Measurements from ENCODE around the gene BMPR1A.

Gene BMPR1A

DNA sequence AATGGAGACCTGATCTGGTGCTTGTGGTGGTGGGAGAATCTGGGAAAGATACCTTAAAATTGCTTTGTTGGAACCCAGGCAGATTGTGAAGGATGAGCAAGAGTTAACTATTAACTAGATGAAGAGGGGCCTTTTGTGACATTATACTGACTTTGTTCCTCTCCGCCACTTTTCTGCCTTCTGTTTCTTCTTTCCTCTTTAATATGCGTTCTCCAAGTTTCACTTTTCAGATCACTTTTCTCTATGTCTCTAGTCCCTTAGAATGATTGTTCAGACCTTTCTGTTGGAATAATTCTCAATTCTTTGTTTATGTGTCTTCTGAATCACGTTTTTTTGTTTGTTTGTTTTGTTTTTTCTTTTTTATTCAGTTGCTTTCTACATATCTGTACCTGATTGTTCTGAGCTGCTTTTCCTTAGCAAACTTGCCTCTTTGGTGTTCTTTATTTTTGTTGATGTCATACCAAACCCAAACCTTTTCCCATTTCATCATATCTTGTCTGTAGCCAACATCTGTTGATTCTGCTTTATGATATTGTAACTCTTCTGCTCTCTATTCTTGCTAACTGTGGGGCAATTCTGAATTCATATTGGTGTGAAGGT, 2.8 kb downstream of the BMPR1A start:
- no peak for DNase-seq (ENCODE audit: extremely low read depth in 1 of 2, low read depth in 1 of 2)

DNA sequence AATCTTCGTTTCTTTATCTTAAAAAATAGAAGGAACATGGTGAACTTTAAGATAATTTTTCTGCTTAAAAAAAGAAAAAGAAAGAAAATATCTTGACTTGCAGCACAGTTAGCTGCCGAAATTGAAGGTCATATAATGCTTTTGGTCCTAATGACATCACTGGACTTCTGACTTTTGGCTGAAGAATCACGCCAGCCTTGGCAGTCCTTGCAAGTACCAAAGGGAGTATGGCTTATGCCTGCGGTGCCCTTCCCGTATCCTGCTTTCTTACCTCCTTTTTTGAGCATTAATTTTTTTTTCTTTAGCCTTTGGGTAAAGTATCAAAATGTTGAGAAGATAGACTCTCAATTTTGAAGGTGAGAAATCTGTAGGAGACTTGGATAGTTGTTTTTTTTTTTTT, 7.0 kb downstream of the BMPR1A start:
- no peak for DNase-seq (ENCODE audit: extremely low read depth in 1 of 2, low read depth in 1 of 2)

DNA sequence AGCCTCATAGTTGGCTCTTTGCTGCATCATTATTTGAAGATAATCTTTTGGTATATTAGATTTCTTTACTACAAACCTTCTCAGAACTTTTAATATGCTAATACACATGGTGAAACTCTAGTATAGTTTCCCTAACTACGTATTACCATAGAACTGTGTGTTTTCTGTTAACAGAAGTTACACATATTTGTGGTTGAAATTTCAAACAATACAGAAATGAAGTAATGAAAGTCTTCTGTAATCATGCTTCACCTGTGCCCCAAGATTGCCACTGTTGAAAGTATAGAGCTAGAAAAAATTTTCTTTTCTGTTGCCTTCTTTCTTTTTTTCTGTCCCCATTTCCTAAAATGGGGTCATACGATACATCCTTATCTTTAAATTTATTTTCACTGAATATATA, 9.1 kb downstream of the BMPR1A start:
- no peak for DNase-seq (ENCODE audit: extremely low read depth in 1 of 2, low read depth in 1 of 2)

DNA sequence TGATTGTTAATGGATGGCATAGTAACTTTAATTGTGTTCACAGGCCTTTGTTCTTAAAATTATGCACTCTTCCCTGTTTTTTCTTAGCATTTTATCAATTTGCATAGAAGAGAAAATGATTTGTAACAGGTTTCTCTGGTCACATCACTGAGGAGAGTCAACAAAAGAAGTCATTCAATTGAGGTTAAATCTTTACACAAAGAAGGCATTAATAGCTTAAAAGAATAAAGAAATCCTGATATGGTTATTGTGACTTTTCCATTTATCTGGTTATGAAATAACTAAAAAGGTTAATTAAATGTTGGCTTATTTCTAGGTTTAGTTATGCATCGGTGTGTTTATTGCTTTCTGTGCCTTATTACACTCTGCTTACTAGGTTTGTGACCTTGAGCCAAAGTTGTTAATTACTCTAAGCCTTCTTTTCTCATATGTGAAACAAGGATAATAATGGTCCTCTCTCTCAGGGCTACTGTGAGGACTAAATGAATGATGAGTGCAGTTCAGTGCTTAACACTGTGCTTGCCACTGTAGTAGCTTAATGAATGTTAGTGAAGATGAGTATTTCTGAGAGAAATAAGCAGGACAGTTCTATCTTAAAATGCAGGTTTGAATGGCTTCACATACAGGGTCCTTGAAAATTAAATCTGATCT, 12.1 kb downstream of the BMPR1A start:
- DNase-seq (ENCODE audit: extremely low read depth in 1 of 2, low read depth in 1 of 2) = no peak

DNA sequence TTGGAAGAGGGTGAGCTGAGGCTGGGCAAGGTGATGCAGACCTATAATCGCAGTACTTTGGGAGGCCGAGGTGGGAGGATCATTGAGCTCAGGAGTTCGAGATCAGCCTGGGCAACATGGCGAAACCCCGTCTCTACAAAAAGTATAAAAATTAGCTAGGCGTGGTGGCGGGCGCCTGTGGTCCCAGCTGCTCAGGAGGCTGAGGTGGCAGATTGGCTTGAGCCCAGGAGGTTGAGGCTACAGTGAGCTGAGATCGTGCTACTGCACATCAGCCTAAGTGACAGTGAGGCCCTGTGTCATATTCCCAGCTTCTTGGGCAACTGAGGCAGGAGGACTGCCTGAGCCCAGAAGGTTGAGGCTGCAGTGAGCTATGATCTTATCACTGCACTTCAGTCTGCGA, 13.6 kb downstream of the BMPR1A start:
- no peak for DNase-seq (ENCODE audit: extremely low read depth in 1 of 2, low read depth in 1 of 2)

DNA sequence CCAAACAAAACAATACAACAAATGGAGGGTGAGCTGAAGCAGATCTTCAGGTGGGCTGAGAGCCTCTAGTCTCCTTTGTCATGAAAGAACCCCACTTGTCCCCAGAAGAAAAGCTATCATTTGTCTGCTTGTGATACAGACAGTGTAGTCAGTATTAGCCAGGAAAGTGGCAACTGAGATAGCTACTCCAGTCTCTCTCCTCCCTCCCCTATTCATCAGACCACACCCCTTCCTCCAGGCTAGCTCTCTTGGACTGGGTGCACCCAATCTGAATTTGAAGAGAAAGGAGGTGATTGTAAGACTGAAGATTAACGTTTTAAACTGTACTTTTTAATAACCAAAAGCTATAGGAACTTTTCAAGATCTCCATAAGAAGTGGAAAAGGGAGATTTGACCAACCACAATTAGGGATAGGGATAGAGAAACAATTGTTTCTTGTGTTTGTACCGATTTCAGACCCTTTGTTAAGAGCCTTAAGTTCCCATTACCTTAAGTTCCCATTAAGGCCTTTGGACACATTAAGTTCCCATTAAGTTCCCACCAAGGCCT, 14.1 kb downstream of the BMPR1A start:
- no peak for DNase-seq (ENCODE audit: extremely low read depth in 1 of 2, low read depth in 1 of 2)

DNA sequence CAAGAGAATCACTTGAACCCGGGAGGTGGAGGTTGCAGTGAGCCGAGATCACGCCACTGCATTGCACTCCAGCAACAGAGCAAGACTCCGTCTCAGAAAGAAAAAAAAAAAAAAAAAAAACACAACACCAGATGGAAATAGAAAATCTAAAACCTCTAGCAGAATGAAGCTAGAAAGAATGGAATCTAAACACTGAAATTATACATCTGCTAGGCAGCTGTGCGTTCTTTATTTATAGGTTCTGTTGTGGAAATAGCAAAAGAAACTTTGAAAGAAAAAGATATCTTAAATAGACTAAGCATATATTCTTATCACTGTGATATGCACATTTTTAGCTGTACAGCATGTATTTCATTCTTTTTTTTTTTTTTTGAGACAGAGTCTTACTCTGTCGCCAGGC, 17.1 kb downstream of the BMPR1A start:
- DNase-seq (ENCODE audit: extremely low read depth in 1 of 2, low read depth in 1 of 2) = no peak

DNA sequence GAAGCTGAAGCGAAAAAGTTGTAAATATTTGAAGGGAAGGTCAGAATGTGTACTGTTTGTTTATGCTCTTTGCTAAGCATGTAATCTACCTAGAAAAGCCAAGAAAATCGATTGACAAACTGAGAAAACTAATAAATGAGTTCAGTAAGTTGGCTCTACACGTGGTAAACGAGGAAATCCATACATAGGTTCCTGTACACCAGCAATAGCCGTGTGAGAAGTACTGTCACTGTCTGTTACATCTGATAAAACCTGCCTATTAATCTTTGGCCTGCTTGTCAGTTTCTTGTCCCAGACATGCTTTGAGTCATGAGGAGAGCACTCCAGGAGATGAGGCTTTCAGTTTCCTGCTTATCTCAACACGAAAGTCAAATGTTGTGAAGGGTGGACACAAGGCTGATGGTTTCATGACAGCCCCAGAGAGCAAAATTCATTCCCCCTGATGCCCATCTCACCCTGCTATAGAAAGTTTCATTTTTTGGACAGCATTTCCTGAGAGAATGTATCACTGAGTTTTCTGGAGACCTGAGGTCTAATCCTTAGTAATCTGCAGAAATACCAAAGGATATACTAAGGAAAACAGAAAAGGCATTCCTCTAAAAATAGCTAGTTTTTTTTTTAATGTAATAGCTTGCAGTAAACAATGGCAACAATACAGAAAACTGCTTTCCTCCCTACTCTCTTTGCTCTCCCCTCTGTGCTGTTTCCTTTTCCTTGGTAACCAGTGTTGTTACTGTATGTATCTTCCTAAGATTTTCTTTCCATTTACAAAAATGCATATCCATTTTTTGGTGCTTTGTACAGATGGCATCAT, 18.8 kb downstream of the BMPR1A start:
- DNase-seq (ENCODE audit: extremely low read depth in 1 of 2, low read depth in 1 of 2) = no peak

DNA sequence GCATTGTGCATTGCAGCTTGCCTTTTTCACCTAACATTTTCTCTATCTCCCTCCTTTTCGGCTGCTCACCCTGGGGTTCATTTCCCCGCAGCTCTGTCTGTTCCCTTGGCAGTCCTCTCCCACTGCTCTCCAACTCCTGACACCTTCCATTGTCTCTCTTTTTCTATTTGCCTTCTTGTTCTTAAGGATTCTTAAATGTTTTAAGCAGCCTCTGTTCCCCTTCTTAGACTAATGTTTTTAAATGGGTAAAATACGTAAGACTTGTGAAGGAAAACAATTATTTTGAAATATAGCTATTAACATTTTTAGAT, 19.4 kb downstream of the BMPR1A start:
- DNase-seq (ENCODE audit: extremely low read depth in 1 of 2, low read depth in 1 of 2) = no peak

DNA sequence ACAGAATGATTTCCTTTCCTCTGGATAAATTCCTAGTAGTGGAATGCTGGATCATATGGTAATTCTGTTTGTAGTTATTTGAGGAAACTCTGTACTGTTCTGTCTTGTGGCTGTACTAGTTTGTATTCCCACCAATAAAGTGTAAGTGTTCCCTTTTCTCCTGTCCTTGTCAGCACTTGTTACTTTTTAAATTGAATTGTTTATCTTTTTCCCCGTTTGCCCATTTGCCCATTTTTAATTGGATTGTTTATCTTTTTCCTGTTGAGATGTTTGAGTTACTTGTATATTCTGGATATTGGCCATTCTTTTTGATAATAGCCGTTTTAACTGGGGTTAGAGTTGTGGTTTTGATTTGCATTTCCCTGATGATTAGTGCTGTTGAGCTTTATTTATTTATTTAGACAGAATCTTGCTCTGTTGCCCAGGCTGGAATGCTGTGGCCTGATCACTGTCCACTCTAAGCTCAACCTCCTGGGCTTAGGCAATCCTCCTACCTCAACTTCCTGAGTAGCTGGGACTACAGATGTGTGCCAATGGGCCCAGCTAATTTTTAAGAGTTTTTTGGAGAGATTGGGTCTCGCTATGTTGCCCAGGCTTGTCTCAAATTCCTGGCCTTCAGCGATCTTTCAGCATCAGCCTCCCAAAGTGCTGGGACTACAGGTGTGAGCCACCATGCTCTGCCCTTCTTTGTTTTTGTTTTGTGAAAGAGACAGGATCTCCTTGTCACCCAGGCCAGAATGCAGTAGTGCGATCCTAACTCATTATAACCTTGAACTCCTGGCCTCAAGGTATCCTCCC, 23.0 kb downstream of the BMPR1A start:
- DNase-seq (ENCODE audit: extremely low read depth in 1 of 2, low read depth in 1 of 2) = no peak

DNA sequence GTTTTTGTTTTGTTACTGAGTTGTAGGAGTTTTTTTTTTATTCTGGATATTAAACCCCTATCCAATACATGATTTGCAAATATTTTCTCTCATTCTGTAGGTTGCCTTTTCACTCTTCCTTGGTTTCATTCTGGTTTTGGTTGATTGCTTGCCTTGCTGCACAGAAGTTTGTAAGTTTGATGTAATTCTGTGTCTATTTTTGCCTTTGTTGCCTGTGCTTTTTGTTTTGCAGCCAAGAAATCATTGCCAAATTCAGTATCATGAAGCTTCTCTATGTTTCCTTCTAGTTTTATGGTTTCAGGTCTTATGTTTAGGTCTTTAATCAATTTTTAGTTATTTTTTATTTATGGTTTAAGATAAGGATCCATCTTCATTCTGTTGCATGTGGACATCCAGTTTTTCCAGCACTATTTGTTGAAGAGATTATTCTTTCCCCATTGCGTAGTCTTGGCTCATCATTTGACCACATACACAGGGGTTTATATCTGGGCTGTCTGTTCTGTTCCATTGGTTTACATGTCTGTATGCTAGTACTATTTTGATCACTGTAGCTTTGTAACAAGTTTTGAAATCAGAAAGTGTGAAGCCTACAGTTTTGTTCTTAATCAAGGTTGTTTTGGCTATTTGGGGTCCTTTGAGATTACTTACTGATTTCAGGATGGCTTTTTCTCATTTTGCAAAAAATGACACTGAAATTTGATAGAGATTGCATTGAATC, 26.4 kb downstream of the BMPR1A start:
- no peak for DNase-seq (ENCODE audit: extremely low read depth in 1 of 2, low read depth in 1 of 2)

DNA sequence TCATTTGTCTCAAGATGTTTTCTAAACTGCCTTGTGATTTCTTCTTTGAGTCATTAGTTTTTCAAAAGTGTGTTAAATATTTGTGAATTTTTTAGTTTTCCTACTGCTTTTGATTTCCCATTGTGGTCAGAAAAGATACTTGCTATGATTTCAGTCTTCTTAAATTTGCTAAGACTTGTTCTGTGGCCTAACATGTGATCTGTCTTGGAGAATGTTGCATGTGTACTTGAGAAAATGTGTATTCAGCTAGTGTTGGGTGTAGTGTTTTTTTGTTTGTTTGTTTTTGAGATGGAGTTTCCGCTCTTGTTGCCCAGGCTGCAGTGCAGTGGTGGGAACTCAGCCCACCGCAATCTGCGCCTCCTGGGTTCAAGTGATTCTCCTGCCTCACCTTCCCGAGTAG, 28.6 kb downstream of the BMPR1A start:
- DNase-seq (ENCODE audit: extremely low read depth in 1 of 2, low read depth in 1 of 2) = no peak

DNA sequence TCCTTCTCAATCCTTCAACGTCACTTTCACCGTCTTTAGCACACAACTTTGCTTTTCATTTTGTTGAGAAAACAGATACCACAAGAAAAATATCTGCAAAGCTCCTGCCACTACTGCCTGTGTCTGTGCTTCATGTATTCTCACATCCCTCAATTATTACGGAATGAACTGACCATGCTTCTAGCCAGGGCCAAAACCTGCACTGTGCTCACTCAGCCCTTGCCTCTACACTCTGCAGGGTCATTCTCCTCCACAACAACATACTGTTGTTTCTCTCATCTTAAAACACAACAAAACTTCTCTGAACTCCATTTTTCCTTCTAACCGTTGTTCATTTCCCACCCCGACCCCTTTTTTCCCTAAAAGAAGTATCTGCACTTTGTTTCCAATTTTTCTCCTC, 29.5 kb downstream of the BMPR1A start:
- no peak for DNase-seq (ENCODE audit: extremely low read depth in 1 of 2, low read depth in 1 of 2)

DNA sequence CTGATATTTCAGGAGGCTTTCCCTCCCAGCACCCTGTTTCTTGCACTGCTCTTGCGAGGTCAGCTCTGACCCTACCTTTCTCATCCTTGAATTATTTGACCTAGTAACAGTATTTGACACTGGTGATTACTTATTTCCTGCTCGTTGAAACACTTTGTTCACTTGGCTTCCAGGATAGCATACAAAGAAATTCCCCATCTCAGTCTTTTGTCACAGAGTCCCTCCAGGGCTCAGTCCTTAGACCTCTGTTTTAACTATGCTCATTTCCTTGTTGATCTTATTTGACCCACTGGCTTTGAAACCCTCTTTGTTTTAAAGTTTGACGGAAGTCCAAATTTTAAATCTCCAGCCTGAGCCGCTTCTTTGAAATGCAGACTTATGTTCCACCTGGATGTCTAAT, 29.9 kb downstream of the BMPR1A start:
- DNase-seq (ENCODE audit: extremely low read depth in 1 of 2, low read depth in 1 of 2) = no peak

DNA sequence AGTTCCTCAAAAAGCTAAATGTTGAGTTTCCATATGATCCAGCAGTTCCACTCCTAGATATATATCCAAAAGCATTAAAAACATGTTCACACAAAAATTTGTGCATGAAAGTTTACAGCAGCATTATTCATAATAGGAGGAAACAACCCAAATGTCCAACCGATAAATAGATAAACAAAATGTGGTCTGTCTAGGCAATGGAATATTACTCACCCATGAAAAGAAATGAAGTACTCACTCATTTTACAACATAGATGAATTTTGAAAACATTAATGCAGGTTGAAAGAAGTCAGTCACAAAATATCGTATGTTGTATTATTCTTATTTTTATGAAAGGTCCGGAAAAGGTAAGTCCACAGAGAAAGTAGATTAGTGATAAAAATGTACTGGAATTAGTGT, 34.0 kb downstream of the BMPR1A start:
- DNase-seq (ENCODE audit: extremely low read depth in 1 of 2, low read depth in 1 of 2) = no peak

DNA sequence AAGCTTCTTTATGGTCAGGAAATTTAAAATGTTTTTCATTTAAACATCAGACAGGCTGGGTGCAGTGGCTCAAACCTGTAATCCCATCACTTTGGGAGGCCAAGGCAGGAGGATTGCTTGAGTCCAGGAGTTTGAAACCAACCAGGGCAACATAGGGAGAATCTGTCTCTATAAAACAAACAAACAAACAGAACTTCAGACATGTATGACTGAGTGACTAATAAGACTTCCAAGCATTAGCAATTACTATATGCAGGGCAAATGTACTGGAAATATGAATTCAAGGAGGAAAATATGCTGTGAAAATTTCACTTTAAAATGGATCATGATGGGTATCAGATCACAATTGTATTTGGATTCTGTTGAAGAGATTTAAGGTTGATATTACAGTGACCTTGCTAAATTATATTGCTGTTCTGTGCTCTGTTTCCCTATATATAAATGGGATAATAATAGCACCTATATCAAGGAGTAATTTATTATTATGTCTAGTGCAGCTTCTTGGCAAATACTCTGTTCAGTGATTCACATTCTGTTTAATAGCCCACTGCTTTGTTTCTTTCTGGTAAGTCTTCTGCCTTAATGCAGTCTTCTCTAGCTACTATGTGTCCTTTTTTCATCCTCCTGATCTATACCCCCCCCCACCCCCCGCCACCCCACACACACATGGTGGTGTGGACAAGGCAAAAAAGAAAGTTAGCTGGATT, 36.2 kb downstream of the BMPR1A start:
- DNase-seq (ENCODE audit: extremely low read depth in 1 of 2, low read depth in 1 of 2) = no peak

DNA sequence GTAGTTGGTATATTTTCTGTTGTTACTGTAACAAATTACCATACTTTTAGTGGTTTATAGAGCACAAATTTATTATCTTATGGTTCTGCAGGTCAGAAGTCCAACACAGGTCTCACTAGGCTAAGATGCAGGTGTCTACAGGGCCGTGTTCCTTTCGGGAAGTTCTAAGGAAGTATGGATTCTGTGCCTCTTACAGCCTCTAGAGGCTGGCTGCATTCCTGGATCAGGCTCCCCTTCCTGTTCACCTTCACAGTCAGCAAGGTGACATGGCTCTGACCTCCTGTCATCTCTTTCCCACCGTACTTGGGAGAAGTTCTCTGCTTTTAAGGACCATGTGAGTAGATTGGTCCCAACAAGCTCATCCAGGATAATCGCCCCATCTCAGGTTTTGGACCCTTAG, 37.3 kb downstream of the BMPR1A start:
- no peak for DNase-seq (ENCODE audit: extremely low read depth in 1 of 2, low read depth in 1 of 2)

DNA sequence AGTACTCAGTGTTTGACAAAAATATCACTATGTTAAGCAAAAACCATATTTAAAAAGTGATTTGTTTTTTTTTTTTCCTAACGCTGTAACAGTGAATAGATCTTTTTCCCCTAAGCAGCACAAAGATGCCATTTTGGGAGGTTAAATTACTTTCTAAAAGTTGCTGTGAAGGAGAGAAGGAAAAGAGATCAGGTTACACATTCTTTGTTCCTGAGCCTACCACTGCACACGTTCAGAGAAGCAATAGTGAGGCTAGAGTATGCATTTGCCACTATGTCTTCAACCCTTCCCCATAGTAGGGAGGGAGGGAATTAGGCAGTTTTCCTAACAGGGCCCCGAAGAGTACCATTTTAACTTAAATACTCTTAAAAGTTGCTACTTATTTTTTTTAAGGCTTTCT, 38.9 kb downstream of the BMPR1A start:
- DNase-seq (ENCODE audit: extremely low read depth in 1 of 2, low read depth in 1 of 2) = no peak

DNA sequence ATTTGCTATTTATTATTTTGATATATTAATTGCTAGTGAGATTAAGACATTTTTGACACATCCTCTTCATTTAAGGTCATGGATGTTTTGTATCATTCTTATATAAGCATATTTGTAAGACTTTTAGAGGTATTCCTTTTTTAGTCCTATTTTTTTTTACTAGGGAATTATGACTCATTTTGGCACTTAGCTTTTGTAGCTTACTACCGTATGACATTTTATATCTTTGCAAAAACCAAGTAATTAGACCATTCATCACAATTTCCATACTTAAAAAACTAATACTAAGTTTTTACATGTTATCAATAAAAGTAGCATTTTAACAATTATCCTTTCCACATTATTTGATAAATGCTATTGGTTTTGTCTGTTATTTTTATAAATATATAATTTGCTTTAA, 41.6 kb downstream of the BMPR1A start:
- no peak for DNase-seq (ENCODE audit: extremely low read depth in 1 of 2, low read depth in 1 of 2)

DNA sequence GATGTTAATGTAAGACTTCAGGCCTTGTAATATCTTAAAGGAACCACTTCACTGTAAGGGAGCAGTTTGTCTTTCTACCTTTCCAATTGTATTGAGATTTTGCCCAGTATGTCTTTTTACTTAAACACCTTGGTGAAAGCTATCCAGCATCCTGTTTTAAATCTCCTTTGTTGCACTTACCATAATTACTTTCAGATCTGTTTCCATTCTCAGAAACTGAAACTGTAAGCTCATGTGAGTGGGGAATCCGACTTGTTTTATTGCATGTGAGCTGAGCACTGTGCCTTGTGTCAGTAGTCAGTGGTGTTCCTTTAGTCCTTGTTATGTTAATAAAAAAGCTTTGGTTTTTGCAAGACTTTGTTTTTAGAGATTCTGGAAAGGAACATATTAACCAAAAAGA, 42.2 kb downstream of the BMPR1A start:
- DNase-seq (ENCODE audit: extremely low read depth in 1 of 2, low read depth in 1 of 2) = no peak
